Erythroblast (primary cell): Measurements from ENCODE around the gene C6orf89.

Source experiments
- GATA1 ChIP-seq: IDR thresholded peaks from 2 replicates; pipeline ENCODE4 v1.6.1; 2011; ENCODE audit warnings: low read depth, mild to moderate bottlenecking, control low read depth, low read length, moderate library complexity
- POLR2A ChIP-seq: IDR thresholded peaks from 2 replicates; pipeline ENCODE4 v1.6.1; 2011; ENCODE audit warnings: mild to moderate bottlenecking, low read length

- TF ChIP-seq POLR2A (no peak), GATA1 (no peak)
These were observed 1.3 kb downstream of the C6orf89 start for GRCh38 chr6:36886950-36887618.
